NCI-H82 treated with DMSO at 0.1 percent for 48 hours (cell line): ENCODE results near the gene KAT6B.

Source experiments
- DNase-seq: peaks from one replicate; lab custom pipeline; 2025; ENCODE audit not compliant: unreplicated experiment; lab: John Stamatoyannopoulos, UW

The KAT6B gene

DNA sequence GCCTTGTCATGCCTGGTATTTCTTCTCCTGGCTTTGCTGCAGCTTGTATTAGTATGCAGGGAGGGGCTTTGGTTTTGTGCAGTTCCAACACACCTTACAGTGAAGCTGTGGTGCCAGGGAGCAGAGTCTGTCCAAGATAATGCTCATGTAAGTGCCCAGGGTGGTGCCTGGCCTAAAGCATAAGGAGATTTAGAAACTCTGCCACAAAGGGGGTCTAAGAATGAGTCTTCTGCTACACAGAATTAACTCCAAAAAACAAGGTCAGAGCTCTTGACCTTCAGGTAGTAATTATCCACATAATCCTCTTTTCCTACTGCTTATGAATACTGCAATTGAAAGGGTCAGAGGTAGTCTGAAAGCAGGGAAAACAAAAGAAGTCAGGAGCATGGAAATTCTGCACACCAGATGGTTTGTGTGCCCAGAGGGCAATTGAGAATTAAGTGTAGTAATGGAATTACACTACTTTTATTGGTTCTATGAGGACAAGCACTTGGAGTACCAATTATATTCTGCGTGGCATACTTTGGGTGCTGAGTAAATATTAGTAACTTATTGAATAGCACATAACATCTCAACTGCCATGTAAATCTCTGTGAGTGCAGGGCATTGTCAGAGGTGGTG lies 121.5 kb downstream of the KAT6B start:
- DNase-seq, result peak; percentile 97

DNA sequence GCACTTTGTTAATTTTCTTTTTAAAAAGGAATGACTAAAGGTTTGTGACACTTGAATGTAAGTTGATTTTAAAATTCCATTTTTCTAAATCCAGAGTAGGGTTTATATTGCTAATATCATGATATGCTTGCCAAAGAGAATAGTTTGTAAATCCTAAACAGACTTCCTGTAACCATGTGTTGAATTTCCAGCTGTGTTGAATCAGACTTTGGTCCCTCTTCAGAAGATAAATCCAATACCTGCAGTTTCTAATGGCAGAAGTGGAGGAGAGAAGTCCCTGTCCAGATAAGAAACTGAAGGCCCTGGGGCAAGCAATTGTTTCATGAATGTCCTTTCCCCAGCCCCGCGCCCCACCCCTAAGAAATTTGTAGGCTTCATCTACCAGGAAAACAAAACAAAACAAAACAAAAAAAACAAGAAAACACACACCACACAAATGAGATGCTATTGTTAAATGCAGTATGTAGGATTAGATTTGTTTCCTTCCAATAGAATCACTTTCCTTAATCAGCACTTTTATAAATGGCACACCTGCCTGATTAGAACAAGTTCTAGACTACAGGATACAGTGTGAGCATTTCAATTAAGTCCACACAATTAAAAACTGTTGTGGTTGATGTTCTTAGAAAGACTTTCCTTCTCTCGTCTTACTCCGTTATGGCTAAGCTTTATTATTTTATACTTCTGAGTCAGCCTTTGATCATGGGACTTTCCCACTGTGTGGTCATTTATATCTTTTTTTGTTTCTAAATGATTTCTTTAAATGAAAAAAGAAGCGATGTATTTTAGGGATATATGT lies 122.8 kb downstream of the KAT6B start:
- no peak for DNase-seq

DNA sequence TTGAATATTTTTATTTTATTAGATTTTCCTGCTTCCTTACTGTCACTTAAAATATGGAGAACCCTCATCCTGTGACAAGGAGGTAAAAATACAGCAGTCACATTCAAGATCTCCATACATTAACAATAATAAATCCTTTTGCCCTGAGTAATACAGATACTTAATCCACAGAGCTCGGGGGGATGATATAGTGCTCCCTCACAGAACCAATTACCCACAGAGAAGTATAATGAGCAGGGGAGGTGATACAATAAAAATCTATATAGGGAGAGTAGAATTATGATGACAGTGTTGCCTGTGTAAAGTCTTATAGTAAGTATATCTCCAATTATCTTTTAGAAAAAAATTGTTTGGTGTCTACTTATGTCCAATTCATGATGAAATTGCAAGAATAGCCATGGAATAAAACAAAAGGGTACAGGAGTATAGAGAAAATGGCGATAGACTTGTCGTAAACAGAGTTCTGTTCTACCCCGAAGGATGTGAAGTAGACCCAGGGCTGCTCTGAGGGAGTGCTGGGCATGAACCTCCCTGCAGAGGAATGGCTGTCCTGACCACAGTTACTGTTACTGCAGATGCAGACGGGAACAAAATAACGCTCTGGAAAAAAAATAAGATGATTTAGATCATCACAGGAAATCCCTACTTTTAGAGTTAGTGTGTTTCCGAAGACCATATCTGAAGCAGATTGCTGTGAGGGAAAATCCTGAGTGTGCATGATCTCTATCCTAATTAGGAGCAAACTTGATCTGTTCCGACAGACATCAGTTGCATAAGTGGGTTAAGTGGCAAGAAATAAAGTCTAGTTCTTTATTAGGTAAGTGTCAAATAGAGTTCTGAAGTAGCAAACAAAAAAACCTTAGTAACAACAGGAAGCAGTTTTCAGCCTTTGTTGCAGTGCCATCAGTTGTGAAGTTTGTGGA lies 123.7 kb downstream of the KAT6B start:
- DNase-seq, result no peak

DNA sequence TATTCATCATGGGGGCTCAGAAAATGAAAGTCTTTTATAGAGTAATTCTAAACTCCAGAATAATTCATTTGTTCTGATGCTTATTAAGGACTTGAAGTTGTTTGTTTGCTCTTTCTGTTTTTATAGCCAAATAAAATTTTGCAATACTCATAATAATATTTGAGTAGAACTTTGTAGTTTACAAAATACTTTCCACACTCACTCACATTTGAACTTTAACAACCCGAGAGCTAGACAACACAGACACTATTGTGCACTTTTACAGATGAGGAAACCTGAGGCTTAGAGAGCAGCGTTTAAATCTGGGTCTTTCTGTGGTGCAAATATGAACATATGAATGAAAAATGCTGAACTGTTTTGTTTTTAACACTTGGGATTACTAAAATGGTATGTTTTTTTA lies 126.8 kb downstream of the KAT6B start:
- no peak for DNase-seq

DNA sequence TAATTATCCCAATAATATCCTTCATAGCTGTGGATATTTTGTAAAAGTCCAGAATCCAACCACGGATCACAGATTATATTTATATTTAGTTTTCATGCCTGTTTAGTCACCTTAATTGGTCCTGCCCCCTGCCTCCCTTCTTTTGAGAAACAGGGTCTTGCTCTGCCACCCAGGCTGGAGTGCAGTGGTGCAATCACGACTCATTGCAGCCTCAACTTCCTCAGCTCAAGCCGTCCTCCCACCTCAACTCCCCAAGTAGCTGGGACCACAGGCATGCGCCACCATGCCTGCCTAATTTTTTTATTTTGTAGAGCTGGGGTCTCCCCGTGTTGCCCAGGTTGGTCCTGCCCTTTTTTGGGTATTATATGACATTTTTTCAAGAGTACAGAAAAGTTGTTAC lies 129.4 kb downstream of the KAT6B start:
- DNase-seq, result no peak

DNA sequence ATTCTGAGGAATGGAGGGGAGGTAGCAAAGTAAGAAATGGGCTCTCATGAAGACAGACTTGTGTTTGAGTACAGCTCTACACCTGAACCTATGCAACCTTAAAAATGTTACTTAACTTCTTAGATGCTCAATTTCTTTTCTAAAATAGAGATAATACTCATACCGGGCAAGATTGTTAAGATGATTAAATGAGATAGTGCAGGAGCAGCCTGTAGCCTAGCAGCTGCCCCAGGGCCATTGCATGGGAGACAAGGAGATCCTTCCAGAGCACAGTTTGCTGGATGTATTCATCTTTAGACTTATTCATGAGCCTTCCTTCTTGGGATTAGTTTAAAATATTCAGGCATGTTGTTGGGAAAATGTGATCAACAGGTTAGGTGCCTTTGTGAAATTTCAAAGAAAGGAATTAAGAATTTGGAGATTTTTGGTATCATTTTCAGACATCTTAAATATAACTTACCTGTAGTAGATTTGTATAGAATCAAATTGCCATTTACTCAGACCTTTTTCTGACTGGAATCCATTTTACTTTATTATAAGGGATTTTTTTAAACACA lies 130.2 kb downstream of the KAT6B start:
- DNase-seq, result no peak

DNA sequence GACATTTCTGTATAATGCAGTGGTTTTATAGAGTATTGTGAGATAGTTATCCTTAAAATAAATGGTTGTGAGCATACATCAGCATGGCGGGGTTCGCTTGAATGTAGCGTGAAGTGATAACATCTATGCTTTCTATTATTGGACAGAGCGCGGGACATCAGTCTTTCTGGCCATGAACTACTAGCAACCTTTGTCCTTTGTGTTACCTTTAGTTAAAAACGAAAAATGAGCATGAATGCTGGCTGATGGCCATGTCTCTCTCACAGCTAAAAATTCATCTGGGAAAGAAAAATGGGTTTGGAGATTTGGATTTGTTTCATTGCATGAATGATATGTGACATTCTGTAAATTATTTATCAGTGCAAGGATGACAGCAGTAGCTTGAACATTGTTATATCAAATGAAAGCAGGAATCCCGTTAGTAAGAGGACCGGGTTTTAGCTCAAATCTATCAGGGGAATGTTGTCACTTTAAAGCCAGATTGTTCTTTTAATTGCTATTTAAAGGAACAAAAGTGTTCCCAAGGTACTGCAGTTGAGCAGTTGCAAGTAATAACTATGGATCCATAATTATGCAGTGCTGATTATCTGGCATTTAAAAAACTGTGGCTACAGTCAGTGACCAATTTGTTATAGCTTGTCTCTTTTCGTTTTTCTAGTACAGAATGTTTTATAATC lies 131.0 kb downstream of the KAT6B start:
- DNase-seq, result no peak

DNA sequence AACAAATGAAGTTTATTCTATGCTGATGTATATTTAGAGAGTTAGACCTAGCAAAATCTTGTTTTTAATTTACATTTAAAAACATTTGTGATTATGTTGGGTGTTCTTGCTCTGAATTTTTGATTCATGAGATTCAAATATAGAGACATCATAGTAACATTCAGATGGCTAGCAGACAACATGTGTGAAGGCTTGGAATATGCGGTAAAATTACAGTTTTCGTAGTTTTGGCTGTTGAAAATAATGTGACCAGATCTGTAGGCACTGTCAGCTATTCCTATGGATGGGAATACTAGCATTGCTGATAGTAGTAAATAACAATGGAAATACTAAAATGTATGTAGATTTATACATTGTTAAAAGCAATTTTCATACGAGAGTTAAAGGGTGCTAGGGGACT lies 131.9 kb downstream of the KAT6B start:
- DNase-seq, result no peak

DNA sequence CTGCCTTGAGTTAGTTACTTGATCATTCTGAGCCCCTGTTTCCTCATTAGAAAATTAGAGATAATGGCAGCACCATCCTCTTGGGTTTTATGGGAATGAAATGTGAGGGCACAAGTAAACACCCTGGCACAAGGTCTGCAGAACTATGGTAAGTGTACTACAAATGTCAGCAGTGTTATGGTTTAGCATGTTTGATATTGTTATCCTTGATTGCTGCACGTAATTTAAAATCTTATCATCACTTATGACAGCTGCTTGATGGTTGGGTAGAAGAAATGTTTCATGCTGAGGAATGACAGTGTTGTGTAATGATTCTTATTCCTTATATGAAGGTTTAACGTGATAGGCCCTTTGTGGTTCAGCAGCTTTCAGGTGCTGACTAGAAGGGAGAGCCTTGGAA lies 134.3 kb downstream of the KAT6B start:
- no peak for DNase-seq

DNA sequence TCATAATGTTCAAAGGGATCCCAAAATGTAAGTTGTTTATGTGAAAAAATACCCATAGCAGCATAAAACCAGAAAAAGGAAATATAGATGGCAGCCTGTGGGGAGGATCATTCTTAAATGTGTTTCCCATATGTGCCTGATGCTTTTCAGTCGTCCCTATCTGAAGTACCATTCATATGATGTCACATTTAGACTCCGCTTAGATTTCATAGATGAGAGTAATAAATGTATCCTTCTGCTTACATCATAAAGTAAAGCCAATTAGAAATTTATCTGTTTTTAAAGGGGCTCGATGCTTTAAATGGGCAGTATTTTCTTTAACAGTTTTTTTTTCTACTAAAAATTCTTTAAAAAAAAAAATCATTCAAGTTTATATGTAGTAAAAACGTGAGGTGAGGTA lies 136.1 kb downstream of the KAT6B start:
- no peak for DNase-seq

DNA sequence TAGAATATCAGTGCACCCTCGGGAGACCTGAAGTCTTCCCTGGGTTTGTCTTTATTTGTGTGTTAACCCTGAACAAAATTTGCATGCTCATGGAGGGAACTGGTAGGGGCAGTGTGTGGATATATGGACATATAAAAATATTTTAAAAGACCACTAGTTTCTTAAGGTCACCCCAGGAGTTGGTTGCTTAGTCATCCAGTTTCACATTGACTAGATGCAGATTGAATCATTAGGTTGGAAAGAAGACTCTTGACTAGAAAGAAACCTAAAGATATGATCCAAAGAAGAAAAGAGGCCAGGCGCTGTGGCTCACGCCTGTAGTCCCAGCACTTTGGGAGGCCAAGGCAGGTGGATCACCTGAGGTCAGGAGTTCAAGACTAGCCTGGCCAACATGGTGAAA lies 137.1 kb downstream of the KAT6B start:
- no peak for DNase-seq

DNA sequence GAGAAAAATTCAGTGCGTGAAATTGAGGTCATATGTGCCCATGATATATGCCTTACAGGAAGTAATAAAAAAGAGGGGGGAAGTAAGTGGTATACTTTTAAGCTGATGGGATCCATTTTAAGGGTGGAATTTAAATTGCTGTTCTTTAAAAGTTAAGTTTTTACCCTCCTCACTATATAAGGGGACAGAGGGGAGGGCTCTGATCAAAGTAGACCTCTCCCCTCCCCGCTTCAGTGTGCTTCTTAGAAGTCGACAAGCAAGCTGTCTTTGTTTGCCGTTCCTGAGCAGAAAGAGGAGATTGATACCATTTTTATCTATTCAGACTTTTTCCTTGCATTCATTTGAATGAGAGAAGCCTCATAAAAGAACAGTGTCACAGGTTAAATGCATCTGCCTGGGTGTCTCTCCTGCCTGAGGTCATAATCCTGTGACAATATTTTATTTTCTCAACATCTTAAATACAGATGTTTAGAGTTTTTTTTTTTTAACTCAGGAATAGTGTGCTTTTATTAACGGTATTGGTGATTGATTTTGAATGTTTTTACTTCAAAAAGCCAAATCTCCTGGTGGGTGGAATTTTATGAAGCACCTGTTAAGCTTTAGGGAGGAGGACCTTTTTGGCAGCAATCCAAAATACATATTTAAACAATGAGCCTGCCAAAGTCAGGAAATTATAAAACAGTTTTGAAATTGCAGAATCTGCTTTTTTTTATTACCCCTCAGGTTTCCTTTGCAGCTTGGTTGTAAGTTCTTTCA lies 141.7 kb downstream of the KAT6B start:
- no peak for DNase-seq

DNA sequence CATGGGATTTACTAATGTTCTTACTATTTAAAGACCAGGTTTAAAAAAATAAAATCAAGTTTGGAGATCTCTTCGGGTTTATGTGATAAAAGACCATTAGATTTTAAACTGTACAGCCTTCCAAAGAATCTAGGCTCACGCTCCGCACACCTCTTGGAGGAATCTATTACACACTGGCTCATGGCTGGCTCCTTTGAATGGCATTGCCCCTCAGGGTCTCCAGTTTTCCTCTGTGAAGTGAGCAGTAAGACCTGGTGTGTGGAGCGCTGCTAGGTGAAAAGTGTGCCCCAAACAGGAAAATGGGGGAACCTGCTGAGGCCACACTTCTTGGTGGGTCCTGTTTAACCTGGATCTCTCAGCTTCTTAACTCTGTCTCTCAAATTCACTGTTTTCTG lies 142.3 kb downstream of the KAT6B start:
- DNase-seq, result no peak

DNA sequence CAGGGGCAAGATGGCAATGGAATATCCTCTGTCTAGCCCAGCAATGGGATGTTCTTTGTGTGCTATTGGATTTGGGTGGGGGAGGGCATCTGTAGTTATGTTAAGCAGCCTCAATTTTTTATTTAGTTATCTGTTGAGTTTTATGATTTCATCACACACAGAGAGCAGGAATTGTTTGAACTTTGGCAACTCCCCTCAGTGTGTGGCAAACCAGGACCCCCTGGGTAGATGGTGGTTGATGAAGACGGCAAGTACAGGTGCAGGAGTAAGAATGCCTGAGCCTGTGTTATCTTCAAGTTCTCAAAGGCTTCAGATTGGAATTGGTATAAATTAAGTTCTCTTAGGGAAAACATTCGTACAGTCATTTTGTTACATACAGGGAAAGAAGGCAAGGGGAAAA lies 142.7 kb downstream of the KAT6B start:
- no peak for DNase-seq

DNA sequence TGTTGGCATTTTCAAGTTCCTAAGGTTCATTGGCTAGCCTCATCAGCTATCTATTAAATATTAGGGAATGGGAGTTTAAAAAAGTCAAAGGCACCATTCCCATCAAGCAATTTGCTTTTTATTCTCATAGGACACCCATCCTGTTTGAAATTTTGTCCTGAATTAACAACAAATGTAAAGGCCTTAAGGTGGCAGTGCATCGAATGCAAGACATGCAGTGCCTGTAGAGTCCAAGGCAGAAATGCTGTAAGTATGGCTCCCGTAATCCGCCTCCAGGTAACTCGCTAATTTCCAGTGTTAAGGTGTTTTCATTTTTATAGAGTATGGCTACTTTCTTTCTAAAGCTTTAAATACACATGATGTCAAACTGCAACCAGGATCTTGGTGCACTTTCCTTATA lies 143.1 kb downstream of the KAT6B start:
- no peak for DNase-seq

DNA sequence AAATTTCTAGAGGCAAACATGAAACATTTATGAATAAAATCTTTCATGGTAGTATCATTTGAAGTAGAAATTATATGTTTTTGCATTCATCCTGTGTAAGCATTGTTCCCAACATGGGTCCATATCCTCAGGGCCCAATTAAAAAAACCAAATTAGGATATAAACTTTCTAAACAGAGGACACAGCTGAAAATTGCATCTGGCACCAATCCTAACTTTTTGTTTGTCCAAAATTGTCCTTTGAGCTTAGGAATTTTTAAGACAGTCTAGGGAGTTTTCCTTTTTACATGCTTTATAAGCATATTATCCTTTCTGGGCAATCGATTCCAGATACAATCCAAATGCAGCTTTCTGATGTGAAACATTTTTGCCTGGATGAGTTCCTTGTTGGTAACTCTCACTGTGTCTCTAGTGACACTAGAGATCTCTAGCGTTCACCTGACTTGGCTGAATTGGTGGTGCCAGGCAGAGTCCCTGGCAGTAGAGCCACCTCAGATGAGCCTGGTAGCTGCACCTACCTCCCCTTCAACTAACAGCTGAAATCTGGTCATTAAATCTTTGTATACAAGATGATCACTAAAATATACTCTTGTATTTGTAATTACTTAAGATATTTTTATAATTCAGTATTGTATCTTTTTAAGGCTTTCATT lies 147.5 kb downstream of the KAT6B start:
- DNase-seq, result no peak

DNA sequence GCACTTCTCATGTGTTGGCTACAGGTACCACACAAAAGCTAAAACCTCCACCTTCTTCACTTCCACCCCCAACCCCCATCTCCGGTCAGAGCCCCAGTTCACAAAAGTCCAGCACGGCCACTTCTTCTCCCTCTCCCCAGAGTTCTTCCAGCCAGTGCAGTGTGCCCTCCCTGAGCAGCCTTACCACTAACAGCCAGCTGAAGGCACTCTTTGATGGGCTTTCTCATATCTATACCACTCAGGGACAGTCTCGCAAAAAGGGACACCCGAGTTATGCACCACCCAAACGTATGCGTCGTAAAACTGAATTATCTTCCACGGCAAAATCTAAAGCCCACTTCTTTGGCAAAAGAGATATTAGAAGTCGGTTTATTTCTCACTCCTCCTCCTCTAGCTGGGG lies 149.4 kb downstream of the KAT6B start:
- DNase-seq, result no peak

DNA sequence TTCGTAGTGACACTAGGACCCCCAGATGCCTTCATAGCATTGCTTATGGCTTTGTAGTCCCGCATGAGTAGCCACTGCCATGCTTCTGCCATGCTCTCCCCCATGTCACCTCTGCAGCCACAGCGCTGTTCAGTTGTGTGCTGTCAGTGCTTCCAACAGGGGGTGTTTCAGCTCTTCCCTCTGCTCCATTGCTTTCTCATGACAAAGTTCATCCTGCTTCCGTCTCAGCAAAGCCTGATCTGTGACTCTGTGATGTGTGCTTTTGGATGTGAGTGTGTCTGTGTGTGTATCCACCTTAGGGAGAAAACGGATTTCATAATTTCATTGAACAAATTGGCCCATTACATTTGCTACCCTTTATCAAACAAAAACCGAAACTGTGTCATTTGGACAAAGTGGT lies 150.2 kb downstream of the KAT6B start:
- no peak for DNase-seq

DNA sequence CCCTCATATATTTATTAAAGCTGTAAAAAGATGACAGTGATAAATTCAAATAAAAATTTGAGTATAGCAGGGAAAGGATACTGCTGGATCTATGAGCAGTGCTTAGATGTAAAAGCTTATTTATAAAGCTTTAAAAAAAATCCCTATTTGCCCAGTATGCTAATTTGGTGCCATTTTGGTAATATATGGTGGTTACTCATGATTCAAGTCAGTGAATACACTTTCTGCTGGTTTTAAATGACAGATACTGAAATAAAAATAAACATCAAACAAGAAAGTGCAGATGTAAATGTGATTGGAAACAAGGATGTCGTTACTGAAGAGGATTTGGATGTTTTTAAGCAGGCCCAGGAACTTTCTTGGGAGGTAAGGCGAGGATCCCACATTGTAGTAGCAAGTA lies 150.7 kb downstream of the KAT6B start:
- DNase-seq, result no peak
